SIG-M5 treated with dmso at 0.1 percent for 504 hours (cell line): ENCODE measurements around the gene COLGALT1.

Experiments used
- DNase-seq: peaks from one replicate; lab custom pipeline; 2025; ENCODE audit not compliant: unreplicated experiment; lab: John Stamatoyannopoulos, UW

COLGALT1 gene

DNA sequence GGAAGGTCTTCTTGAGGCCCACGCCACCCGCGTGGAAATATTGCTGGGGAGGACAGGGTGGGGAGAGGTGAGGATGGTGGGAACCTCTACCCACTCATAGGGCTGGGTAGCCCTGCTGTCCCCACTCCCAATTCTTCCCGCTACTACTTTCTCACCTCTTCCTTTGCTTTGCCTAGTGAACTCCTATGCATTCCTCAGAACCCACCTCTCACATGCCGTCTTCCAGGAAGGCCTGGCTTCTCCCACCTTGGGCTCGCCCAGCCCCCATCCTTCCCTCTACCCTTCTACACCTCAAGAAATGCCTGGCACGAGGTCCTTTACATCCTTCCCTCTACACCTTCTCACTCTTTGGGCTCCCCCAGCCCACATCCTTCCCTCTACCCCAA is 62.4 kb downstream of the COLGALT1 start:
- DNase-seq: no peak

DNA sequence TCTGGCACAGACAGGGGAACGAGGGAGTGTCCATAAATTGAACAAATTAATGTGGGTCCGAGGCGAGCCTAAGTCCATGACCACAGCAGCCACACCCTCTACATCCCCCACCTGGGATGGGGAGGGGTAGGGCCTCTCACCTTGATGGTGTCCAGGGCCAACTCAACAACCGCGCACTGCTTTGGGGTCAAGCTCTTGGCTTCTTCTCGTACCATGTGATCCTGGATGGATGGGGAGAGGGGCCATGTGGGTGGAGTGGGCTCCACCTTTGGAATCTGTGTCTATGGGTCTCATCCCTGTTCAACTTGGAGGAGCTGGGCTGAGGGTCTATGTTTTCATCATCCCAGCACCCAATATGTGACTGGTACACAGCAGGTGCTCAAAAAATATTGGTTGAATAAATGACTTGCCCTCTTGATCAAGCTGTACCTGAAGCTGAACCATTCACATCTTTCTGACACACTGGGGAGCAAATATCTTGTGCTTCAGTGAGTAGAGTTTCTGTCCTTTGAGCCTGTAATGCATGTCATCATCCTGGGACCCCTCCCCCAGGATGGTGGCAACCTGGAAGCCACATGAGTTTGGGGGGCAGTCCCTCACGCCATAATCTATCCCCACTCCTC is 62.9 kb downstream of the COLGALT1 start:
- no peak for DNase-seq

DNA sequence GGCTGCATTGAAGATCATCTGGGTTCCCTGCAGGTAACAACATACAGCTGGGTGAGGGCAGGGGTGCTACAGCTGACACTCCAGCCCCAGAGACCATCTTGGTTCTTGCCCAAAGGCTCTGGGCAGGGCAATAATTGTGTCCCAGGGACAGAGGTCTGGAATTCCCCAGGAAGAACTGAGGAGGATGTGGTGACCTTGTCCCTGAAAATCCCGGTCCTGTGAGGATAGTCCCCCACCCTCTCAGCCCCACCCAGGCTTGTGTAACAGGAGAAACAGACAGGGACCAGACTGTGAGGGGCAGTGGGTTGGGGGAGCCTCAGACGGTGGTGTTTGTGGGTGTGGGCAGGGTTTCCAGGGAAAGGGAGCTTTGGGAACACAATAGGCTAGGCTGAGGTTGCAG is 63.5 kb downstream of the COLGALT1 start:
- DNase-seq: no peak

DNA sequence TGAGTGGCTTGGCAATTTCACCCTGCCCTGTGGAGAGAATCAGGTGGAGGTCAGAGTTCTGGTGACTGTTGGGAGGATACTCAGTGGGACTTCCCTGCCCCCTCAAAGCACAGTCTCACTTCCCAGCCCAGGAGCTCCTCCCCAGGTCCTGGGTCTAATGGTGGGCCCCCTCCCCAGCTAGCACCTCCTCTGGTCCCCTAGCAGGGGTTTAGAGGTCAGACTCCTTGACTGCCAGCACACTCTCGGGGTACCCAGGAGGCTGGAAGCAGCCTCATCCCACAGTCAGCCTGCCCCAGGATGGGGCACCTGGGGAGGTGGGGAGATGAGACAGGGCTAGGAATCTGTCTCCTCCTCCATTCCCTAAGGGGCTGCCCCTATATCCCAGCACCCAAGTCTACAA is 65.2 kb downstream of the COLGALT1 start:
- no peak for DNase-seq

DNA sequence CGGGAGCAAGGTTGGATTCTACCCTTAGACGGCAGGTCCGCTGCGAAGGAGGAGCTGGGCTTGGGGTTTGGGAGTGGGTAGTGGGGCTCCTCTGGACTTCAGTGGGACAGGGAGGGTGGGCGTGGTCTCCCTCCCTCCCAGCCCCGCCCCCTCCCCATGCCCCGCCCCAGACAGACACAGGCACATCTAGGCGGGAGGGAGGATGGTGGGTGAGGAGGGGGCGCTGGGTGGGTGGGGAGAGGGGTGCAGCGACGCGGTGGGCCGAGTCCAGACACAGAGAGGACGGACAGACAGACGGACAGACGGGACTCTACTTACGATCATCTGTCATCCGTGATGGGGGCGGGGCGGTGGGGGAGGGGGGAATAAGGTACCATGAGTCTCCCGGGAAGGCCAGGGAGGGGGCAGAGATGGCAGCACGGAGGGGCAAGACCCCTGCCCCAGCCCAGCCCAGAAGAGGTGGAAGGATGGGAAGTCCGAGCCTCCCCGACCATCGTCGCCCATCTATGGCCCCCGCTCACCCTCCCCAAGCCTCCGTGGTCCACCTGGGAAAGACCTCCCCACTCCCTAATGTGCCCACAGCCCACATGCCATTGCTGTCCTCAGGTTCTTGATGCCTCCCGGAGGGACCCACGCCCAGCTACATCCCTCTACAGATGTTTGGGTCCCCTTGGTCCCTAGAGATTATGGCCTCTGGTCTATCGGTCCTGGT is 67.9 kb downstream of the COLGALT1 start:
- DNase-seq: no peak

DNA sequence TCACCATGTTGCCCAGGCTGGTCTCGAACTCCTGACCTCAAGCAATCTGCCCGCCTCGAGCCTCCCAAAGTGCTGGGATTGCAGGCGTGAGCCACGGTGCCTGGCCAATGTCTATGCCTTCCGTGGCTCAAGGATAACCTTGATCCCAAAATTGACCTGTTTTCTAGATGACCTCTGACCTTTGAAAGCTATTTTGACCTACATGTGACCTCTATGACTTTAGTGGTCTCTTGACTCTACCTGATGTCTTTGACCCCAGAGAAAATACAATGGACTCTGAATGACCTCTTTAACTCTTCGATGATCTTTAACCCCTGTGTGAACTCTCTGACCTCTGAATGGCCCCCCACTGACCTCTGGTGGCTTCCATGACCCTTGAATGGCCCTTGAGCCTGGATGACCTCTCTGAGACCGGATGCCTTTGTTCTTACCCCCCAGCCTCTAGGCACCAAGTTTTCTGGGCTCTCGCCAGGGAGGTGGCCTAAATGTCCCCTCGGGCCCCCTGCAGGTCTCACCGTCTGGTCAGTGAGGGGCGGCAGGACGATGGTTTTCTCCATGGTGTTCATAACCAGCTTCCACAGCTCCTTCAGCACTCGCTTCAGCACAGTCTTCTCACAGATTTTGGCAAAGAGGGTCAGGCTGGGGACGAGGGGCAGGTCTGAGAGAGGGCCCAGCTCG is 69.0 kb downstream of the COLGALT1 start:
- no peak for DNase-seq

DNA sequence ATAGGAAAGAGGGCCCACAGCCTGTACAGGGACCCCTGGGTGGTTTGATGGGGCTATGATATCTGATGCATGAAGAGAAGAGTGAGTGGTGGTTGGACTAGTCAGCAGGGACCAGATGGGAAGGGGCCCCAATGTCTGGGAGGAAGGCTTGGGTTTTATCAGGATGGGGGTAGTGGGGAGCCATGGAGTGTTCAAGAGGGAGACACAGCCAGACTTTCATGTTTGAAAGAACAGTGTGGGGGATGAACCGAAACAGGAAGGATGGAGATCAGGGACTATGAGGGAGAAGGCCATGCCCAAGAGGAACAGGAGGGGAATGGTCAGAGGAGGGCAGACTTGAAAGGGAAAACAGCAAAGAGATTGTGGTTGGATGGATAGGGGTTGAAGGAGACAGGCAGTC is 69.6 kb downstream of the COLGALT1 start:
- DNase-seq: no peak

DNA sequence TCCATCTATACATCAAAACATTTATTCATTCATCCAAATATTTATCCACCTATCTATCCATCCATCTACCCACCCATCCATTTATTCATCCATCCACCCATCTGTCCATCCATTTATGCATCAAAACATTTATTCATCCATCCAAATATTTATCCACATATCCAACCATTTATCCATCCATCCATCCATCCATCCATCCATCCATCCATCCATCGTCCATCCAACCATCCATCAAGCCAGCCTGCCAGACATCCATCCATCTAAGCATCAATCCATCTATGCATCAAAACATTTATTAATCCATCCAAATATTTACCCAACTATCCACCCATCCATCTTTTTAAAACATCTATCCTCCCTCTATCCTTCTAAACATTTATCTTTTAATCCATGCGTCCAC is 70.5 kb downstream of the COLGALT1 start:
- no peak for DNase-seq

DNA sequence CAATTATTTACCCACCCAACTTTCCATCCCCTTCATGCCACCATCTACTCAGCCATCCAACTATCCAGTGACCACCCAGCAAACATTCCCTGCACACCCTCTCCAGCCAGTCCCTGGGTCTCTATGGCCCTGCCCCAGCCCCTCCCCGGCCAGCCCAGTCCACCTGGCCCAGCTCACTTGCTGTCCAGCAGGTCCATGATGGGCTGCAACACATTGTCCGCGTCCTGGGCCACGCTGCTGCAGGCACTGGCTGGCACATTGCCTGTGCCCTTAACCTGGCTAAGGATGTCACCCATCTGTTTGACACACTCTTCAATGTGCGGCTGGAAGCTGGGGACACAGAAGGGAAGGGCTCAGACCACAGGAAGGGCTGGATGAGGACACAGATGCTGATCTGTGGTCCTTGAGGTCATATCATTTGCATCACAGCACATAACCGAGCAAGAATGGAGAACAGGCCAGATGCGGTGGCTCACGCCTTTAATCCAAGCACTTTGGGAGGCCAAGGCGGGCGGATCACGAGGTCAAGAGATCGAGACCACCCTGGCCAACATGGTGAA is 71.1 kb downstream of the COLGALT1 start:
- no peak for DNase-seq

DNA sequence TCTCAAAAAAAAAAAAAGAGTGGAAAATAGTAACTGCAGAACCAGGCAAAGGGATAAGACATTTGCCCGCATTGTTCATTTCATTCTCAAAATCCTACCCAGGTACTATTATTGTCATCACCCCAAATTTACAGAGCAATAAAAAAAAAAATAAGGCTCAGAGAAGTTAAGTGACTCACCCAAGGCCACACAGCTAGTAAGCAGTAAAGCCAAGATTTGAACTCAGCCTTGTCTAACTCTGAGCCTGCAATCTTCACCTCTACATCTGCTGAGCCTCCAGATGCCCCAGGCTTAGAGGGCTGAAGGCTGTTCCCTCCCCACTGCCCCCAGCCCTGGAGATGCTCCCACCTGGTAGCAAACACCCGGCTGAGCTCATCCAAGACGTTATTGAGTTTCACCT is 71.7 kb downstream of the COLGALT1 start:
- no peak for DNase-seq

DNA sequence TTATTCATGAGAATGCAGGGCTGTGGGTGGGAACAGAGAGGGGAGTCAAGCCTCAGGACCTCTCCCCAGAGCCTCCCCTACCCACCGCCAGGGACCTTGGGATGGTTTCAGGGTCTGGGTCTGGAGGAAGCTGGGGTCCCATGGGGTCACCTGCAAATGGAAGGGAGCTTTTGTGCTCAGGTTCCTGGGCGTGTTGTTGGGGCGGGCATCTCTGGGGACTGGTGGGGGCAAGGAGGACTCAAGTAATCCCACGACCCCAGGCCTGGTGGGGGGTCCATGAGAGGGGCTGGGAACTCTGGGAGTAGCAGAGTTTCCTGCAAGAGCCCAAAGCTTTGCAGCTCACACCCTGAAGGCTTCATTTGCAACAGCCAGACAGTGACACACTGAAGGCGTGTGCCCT is 72.5 kb downstream of the COLGALT1 start:
- DNase-seq: no peak

DNA sequence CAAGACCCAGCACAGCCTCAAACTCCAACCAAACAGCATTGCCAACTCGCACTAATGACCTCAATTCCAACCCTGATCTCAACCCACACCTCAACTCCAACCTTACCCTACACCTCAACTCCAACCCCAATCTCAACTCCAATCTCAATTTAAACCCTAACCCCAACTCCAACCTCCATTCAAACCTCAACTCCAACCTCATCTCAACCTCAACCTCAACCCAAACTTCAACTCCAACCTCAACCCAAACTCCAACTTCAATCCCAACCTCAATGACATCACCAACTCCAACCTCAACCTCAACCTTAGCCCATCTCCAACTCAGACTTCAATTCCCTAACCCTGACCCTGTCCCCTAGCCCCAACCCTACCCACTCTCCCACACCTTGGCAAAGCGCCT is 74.3 kb downstream of the COLGALT1 start:
- DNase-seq: no peak

DNA sequence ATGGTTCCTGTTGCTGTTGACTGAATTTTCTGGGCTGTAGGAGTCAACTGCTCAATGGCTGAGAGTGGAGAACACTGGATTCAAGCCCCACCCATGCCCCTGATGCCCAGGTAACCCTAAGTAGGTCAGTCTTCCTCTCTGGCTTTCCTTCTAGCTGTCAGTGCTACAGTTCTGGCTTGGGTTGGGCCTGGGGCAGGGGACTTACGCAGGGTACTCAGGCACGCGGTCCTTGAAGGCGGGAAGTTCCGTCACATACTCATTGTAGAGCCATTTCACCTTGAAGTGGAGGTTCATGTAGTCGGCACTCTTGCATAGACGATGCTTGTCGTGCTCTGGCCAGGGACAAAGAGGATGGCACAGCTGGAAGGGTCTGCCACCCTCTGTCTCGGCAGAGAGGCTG is 77.1 kb downstream of the COLGALT1 start:
- DNase-seq: no peak
